Stomach (tissue), 9 donors: ENCODE data around the gene TBC1D16. TPM values are rescaled to one million over a fixed set of nuclear protein-coding genes. Genes with fewer than 3 reads are reported as not detected.

ENCODE experiments used
- DNase-seq, 2 donors: peaks; one replicate each; pipeline versions ENCODE4 v3.0.0 to v3.0.0-alpha.2; 2013 to 2019
- H3K27ac ChIP-seq, 5 donors: fragments of 200-600 bp in 4 of 5; sonication (generic) in 4 of 5; one replicate each; pipeline ENCODE4 v1.5.1; 2013 to 2019; ENCODE audit warnings: mild to moderate bottlenecking in 1 of 5, moderate library complexity in 1 of 5
- H3K27me3 ChIP-seq, 3 donors: fragments of 200-600 bp; sonication (generic); one replicate each; pipeline ENCODE4 v1.5.1; 2017 to 2019; ENCODE audit warnings: mixed run types in 1 of 3
- H3K36me3 ChIP-seq, 4 donors: fragments of 200-600 bp; sonication (generic); 1 replicate in 3 of 4; 2 replicates in 1 of 4; pipeline ENCODE4 v1.5.1; 2016 to 2019
- H3K4me1 ChIP-seq, 4 donors: fragments of 200-600 bp; sonication (generic); one replicate each; pipeline ENCODE4 v1.5.1; 2016 to 2019
- H3K4me3 ChIP-seq, 4 donors: fragments of 200-600 bp; sonication (generic) in 3 of 4; one replicate each; pipeline ENCODE4 v1.5.1; 2016 to 2019; ENCODE audit warnings: mild to moderate bottlenecking in 1 of 4
- H3K9me3 ChIP-seq, 4 donors: fragments of 200-600 bp; sonication (generic); one replicate each; pipeline ENCODE4 v1.5.1; 2016 to 2019
- EP300 ChIP-seq: sonication (generic); formaldehyde crosslinking; IDR thresholded peaks from one replicate; pipeline ENCODE4 v1.6.1; 2017; ENCODE audit warnings: antibody characterized with exemption
- POLR2A ChIP-seq, 4 donors: fragments of 450-650 bp; IDR thresholded peaks; one replicate each; pipeline ENCODE4 v1.6.1; 2016; ENCODE audit warnings: antibody characterized with exemption in 4 of 4, control low read depth in 2 of 4, mild to moderate bottlenecking in 1 of 4, moderate library complexity in 1 of 4
- POLR2AphosphoS5 ChIP-seq, 3 donors: sonication (generic); formaldehyde crosslinking; IDR thresholded peaks; one replicate each; pipeline ENCODE4 v1.6.1; 2016; ENCODE audit warnings: antibody characterized with exemption in 3 of 3
- WGBS, 5 donors: extraction: QIAGEN DNeasy Blood & Tissue Kit in 3 of 5; methylation state at CpG; one replicate each; pipeline versions ENCODE4 v1.1.5 to v1.1.7; 2013 to 2018; 5-methylcytosine and 5-hydroxymethylcytosine counted together
- intact Hi-C: fragments of 100-400 bp; cut with DNase I; formaldehyde crosslinking; loops from one replicate; pipeline ENCODE4 v1.15.1; 2023; ENCODE audit warnings: low total_unique reads
- polyA plus RNA-seq, 3 donors: library from polyadenylated mRNA; stranded (reverse); fragments of 200-250 nt; gene quantifications; one replicate each; pipeline ENCODE4 v1.2.3, GENCODE V29; 2013
- total RNA-seq, 5 donors: library from RNA; depleted of rRNA; stranded (reverse); fragments of >200 nt; gene quantifications; one replicate each; pipeline versions ENCODE4 v1.1.0 to v1.2.3, GENCODE V29; 2014 to 2016
- TF ChIP-seq, protein P1 (sequence below), 7 experiments: fragments of 450-650 bp in 4 of 7; fragments of 200-600 bp in 3 of 7; sonication (generic) in 3 of 7; IDR thresholded peaks; one replicate each; pipeline ENCODE4 v1.5.1; 2016 to 2019; ENCODE audit warnings: antibody characterized with exemption in 7 of 7, control low read depth in 2 of 7, mild to moderate bottlenecking in 1 of 7
- donor health status: healthy with polysubstance abuse.
- donor health status: Bipolar disorder and iron deficiency.
- donor health status: healthy.

TBC1D16 gene
- total and polyA plus RNA-seq, 8 donors: 3.0 to 22.2 (median 16.8) TPM

GRCh38 chr17:79934653-79934970, 101.1 kb downstream of the TBC1D16 start:
- H3K9me3 ChIP-seq: no peaks in the 10 kb centered on the region
- H3K4me1 ChIP-seq: peaks cover 22 to 44% (median 39%) of the 10 kb centered on the region in 4 donors
- H3K27ac ChIP-seq: no peak overlapping the region
- TF ChIP-seq POLR2AphosphoS5 (IDR thresholded peaks at IDR 0.05) (no peak), POLR2A (IDR thresholded peaks at IDR 0.05) (no peak), EP300 (no peak)
- TF ChIP-seq, protein P1, sequence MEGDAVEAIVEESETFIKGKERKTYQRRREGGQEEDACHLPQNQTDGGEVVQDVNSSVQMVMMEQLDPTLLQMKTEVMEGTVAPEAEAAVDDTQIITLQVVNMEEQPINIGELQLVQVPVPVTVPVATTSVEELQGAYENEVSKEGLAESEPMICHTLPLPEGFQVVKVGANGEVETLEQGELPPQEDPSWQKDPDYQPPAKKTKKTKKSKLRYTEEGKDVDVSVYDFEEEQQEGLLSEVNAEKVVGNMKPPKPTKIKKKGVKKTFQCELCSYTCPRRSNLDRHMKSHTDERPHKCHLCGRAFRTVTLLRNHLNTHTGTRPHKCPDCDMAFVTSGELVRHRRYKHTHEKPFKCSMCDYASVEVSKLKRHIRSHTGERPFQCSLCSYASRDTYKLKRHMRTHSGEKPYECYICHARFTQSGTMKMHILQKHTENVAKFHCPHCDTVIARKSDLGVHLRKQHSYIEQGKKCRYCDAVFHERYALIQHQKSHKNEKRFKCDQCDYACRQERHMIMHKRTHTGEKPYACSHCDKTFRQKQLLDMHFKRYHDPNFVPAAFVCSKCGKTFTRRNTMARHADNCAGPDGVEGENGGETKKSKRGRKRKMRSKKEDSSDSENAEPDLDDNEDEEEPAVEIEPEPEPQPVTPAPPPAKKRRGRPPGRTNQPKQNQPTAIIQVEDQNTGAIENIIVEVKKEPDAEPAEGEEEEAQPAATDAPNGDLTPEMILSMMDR (IDR thresholded peaks at IDR 0.05): no peak
- peaks cover 0 to 41% (median 20%) of the 10 kb centered on the region in 3 donors for H3K27me3 ChIP-seq
- peaks cover 0 to 7% (median 6%) of the 10 kb centered on the region in 4 donors for H3K36me3 ChIP-seq
- 68 to 89% (median 78%) methylated on average over 8 to 9 of the region's 9 CpGs for WGBS, 5 donors
- no peak overlapping the region for H3K4me3 ChIP-seq
- DNase-seq: no peak
- intact Hi-C loops: no loop called here

DNA sequence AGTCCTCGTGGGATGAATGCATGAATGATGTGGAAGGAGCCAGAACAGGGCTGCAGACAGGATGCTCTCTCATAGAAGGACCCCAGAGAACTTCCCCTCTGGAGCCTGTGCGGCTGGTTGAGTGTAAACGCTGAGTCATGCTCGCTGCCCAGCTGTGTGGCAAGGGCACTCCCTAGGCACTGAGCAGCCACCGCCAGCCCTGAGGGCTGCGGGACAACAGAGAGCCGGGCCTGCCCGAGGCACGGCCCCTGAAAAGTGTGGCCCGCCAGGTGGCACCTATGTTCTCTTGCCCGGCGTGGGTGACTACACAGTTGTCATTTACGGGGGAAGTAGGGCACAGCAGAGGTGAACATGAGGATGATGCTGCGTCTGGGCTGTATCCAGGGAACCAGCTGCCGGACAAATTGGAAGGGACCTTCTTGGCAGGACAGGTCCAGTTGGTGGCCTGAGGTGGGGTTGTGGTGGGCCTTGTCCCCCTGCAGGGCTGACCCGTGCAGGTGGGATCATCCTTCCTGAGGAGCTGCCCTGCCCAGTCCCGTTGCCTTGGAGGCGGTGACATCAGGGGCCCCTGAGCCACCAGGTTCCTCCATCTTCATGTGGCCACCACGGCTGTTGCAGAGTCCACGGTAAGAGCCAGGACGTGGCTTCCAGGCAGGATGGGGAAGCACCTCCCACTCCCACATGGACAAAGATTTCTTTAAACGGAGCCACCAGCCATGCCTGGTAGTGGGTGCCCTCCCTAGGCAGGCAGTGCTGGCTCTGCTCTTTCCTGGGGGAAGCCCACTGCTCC, 101.6 kb downstream of the TBC1D16 start:
- intact Hi-C loops: no loop called here

DNA sequence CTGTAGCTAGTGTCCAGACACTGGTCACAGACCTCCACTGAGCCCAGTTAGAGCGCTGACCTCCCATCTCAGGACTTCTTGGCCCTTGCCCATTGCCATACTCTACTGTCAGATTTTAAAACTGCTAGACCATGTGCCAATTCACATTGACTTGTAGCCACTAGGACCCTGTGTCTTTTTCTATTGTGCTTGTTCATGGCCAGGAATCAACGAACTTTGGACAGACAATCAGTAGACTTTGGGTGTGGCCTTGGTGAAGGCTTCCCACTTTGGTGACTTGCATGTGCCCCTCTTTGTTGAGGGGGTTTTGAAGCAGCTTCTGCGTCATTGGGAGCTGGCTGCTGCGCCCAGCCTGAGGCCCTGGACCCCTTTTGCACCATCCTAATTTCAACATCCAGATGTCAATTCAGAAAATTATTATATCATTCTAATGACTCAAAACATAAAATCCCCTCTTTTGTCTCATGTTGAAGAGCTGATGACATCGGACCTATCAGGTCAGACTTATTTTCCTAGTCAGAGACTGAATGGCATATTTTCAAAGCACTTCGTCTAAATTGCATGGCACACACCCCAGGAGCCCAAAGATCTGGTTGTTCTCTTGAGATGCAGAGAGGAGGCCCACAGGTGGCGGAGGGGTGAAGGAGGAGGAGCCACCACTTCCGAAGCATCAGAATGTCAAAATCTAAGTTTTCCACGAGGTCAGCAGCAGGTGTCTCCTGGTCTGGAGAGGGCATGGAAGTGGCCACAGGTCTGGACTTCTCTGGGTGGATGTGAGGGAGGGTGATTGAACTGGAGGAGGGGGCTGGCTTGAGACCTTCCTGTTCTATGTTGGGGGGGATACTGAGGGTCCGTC, 103.0 kb downstream of the TBC1D16 start:
- TF ChIP-seq POLR2A (IDR thresholded peaks at IDR 0.05) (no peak), POLR2AphosphoS5 (IDR thresholded peaks at IDR 0.05) (no peak)
- no peaks in the 10 kb centered on the region for H3K36me3 ChIP-seq
- H3K27ac ChIP-seq: no peak overlapping the region
- DNase-seq: no peak
- intact Hi-C loops: no loop called here
- WGBS, 5 donors: 62 to 68% (median 65%) methylated on average over 10 of the region's 10 CpGs
- H3K4me3 ChIP-seq: no peak overlapping the region
- H3K9me3 ChIP-seq: no peaks in the 10 kb centered on the region
- peaks cover 22 to 46% (median 40%) of the 10 kb centered on the region in 4 donors for H3K4me1 ChIP-seq
- H3K27me3 ChIP-seq: peaks cover 0 to 60% (median 36%) of the 10 kb centered on the region in 3 donors

More for the DNA sequence above, 101.6 kb downstream of the TBC1D16 start:
- H3K9me3 ChIP-seq: no peaks in the 10 kb centered on the region
- WGBS, 5 donors: 40 to 48% (median 43%) methylated on average over 11 to 22 of the region's 22 CpGs
- TF ChIP-seq POLR2A (IDR thresholded peaks at IDR 0.05) (no peak), POLR2AphosphoS5 (IDR thresholded peaks at IDR 0.05) (peak in 1 of 3 donors; percentile 50)
- H3K4me3 ChIP-seq: no peak overlapping the region
- peaks cover 0 to 46% (median 25%) of the 10 kb centered on the region in 3 donors for H3K27me3 ChIP-seq
- peaks cover 0 to 2% (median under 1%) of the 10 kb centered on the region in 4 donors for H3K36me3 ChIP-seq
- peak; percentile 70 to 71 for DNase-seq
- H3K27ac ChIP-seq: no peak overlapping the region
- peaks cover 22 to 46% (median 39%) of the 10 kb centered on the region in 4 donors for H3K4me1 ChIP-seq

DNA sequence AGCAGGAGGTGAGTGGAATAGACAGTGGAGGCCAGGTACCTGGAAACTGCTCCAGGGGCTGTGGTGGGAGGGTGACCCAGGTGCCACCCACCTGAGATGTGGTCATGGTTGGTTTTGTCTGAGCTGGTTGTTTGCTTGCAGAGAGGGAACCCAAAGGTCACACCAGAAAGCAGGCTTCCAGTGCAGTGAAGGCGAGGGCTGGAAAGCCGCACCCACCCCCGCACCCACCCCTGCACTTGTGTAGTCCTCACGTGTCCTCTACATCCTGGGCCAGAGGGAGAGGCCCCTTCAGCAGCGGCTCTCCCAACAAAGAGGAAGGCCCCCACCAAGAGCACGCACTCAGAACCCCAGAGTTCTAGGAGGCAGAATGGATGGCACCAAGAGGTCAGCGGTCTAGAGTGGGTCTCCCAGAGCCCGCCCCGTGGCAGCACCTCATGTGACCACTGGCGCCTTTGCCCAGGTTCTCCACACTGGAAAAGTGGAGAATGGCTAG, 103.8 kb downstream of the TBC1D16 start:
- no peak overlapping the region for H3K4me3 ChIP-seq
- no peak overlapping the region for H3K27ac ChIP-seq
- WGBS, 5 donors: 67 to 85% (median 70%) methylated on average over 4 to 10 of the region's 10 CpGs

More for the DNA sequence above, 103.8 kb downstream of the TBC1D16 start:
- intact Hi-C loops: no loop called here
- Histone ChIP-seq H3K4me1 (peaks cover 22 to 53% (median 44%) of the 10 kb centered on the region in 4 donors), H3K36me3 (no peaks in the 10 kb centered on the region), H3K27me3 (peaks cover 0 to 68% (median 37%) of the 10 kb centered on the region in 3 donors), H3K9me3 (no peaks in the 10 kb centered on the region)
- TF ChIP-seq, protein P1 (IDR thresholded peaks at IDR 0.05): no peak
- no peak for TF ChIP-seq POLR2A (IDR thresholded peaks at IDR 0.05)
- no peak for TF ChIP-seq POLR2AphosphoS5 (IDR thresholded peaks at IDR 0.05)
- TF ChIP-seq EP300: no peak
- peak in 1 of 2 donors; percentile 84 for DNase-seq
